ENCODE measurements around the gene TRIP13. TPM values are rescaled to one million over a fixed set of nuclear protein-coding genes. Genes with fewer than 3 reads are reported as not detected.

Gene TRIP13
- total and polyA plus RNA-seq, 2 of the 13 experiments (the other 11 are each of a cell fraction or from before 2014, with no cell fraction given), result 13.5 to 33.0 TPM

- TF ChIP-seq ZNF407 (CRISPR knock-in tag; IDR thresholded peaks at IDR 0.05; ENCODE audit: not compliant biosample characterization) (no peak), SNAPC4 (CRISPR knock-in tag; IDR thresholded peaks at IDR 0.05) (0 out of 2 replicates have a peak, but pooled peaks have one; percentile 7), ZNF317 (CRISPR knock-in tag; IDR thresholded peaks at IDR 0.05) (0 out of 2 replicates have a peak, but pooled peaks have one; percentile 38), SNAI1 (CRISPR knock-in tag; IDR thresholded peaks at IDR 0.05; ENCODE audit: borderline replicate concordance) (0 out of 2 replicates have a peak, but pooled peaks have one; percentile 12), ARID2 (CRISPR knock-in tag; IDR thresholded peaks at IDR 0.05; ENCODE audit: borderline replicate concordance) (no peak), ZNF770 (CRISPR knock-in tag; IDR thresholded peaks at IDR 0.05) (no peak), ZNF598 (CRISPR knock-in tag; IDR thresholded peaks at IDR 0.05; ENCODE audit: borderline replicate concordance) (no peak)
Measured at GRCh38 chr5:850511-851006, 42.1 kb upstream of the TRIP13 start, which contains the start of gene ZDHHC11 (continued).

Data from HepG2 (cell line).